WI38 (cell line): ENCODE results near the gene GPC5.
A peak's percentile ranks its signal among the peaks of the same experiment; 100 is the strongest.

Experiments used
- H3K4me3 ChIP-seq: 2 replicates; pipeline ENCODE4 v1.5.1; 2011; ENCODE audit warnings: low read depth, mild to moderate bottlenecking, control low read depth, low read length
- TF ChIP-seq, protein P1 (sequence below): IDR thresholded peaks from 2 replicates; pipeline ENCODE4 v1.5.1; 2012; ENCODE audit warnings: low read depth, mild to moderate bottlenecking, control low read depth, low read length

The GPC5 gene

GRCh38 chr13:92187378-92187989, 789.1 kb downstream of the GPC5 start:
- TF ChIP-seq, protein P1, sequence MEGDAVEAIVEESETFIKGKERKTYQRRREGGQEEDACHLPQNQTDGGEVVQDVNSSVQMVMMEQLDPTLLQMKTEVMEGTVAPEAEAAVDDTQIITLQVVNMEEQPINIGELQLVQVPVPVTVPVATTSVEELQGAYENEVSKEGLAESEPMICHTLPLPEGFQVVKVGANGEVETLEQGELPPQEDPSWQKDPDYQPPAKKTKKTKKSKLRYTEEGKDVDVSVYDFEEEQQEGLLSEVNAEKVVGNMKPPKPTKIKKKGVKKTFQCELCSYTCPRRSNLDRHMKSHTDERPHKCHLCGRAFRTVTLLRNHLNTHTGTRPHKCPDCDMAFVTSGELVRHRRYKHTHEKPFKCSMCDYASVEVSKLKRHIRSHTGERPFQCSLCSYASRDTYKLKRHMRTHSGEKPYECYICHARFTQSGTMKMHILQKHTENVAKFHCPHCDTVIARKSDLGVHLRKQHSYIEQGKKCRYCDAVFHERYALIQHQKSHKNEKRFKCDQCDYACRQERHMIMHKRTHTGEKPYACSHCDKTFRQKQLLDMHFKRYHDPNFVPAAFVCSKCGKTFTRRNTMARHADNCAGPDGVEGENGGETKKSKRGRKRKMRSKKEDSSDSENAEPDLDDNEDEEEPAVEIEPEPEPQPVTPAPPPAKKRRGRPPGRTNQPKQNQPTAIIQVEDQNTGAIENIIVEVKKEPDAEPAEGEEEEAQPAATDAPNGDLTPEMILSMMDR: peak; percentile 43; the same call in 1 of the 2 replicates
- H3K4me3 ChIP-seq: no peak overlapping the region

DNA sequence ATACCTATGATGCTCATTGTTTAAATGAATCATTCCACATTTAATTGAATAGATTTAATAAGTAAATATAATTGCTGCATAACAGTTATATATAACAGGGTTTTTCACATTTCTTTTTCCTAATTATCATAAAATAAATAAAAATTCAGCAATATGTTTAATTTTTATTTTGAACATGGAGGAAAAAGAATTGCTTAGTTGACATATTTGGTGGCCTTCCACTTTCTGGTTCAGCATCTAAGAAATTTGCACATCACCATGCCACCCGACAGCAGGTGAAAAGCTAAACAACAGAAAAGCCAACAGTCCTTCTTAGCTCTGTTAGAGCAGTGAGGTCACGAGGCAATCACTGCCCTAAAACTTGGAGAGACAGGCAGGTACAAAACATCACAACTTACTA, 790.2 kb downstream of the GPC5 start:
- no peak overlapping the region for H3K4me3 ChIP-seq
- TF ChIP-seq, protein P1: no peak

DNA sequence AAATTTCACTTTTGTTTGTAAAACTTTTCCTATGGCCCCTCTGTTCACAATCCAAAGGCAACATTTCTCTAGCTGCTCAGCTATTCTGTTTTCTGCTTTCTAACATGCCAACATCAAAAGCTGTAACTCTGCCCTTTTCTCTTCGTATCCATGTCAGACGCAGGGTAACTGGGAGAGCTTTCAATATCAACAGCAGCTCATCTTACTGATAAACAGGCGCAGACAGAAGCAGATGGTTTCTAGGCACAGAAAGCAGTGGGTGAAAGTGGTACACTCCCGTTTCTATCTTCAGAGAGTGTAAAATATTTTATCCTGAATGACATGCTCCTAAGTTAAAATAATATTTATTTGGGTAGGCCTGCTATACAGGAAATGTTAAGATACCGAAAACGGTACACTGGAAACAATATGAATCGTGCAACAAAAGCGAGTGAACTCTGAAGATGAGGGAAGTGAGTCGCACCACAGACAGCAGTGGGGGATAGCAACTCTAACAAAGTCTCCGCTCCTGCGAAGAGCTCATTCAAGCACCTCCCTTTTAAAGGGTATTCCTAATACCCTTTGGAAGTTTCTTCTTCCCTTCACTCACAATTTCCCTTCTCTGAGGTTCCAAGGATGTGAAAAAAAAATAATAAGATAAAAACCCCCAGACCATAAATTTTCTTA, 798.3 kb downstream of the GPC5 start:
- TF ChIP-seq, protein P1: no peak
- H3K4me3 ChIP-seq: no peak overlapping the region

DNA sequence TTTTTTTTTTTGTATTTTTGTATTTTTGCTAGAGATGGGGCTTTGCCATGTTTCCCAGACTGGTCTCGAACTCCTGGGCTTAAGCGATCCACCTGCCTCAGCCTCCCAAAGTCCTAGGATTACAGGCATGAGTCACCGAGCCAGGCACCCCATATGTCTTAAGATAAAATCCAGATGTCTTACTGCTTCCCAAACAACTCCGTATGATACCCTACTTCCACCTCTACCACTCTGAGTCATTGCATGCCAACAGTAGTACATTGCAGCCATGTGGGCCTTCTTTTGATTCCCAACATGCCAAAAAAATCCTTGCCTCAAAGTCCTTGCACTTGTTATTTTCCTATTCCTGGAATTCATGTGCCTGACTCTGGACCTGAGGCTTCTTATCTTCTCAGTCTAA, 799.2 kb downstream of the GPC5 start:
- TF ChIP-seq, protein P1: no peak
- no peak overlapping the region for H3K4me3 ChIP-seq

GRCh38 chr13:92218615-92219014, 820.2 kb downstream of the GPC5 start:
- H3K4me3 ChIP-seq: no peak overlapping the region
- TF ChIP-seq, protein P1: no peak

- TF ChIP-seq, protein P1: no peak
- H3K4me3 ChIP-seq: no peak overlapping the region
Observed at GRCh38 chr13:92221916-92222315, 823.5 kb downstream of the GPC5 start.

DNA sequence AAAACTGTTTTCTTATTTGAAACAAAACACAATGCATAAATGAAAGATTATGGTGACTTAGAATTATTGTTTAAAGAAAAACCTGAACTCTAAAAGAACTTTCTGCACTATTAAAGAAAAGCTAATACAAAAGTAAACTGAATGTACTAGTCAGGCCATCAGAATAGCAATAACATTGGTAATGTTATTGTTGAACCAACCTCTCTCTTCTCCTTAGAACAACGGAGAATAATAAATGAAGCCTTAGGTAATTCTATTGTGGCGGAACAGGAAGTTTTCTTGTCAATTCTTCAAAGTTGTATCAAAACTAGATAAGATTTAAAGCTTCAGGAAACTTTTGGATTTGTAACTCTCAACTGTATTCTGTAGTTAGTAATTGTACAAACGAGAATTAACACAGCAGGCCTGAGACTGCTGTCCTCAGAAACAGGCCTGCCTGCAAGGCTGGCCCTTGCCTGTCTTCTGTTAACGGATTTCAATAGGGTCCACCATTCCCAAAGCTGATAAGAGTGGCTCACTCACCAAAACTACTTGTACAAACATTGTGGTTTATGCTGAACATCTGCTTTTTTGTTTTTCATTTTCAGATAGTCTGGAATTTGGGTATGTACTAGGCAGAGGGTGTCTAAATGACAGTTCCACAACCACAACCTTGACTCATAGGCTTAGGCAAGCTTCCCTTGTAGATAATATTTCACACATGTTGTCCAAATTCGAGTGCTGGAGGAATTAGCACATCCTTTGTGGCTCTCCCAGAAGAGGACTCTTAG, 825.8 kb downstream of the GPC5 start:
- TF ChIP-seq, protein P1: no peak
- no peak overlapping the region for H3K4me3 ChIP-seq
